Activated CD8-positive, alpha-beta memory T cell treated with anti-CD3 and anti-CD28 coated beads, Interleukin-2, amount 50 U/mL, for 4 hours (primary cell): Measurements from ENCODE around the gene RSU1.

ENCODE experiments used
- DNase-seq: peaks from one replicate; pipeline ENCODE4 v3.0.0-alpha.2; 2020

Gene RSU1

DNA sequence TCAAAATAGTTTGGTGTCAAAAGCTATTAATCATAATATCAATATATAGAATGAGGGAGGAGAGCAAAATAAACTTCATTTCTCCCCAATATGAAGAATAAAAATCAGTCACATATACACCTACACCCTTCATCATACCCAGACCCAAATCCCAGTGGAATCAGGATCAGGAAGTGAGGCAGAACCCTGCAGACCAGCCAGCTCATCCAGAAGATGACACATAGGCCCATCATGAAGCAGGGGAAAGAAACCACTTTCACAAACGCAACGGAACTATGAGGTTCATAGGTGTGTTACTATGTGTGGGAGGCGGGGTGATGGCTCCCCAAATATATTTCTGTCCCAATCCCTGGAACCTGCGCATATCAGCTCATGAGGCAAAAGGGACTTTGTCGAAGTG lies 89.0 kb downstream of the RSU1 start:
- no peak for DNase-seq

DNA sequence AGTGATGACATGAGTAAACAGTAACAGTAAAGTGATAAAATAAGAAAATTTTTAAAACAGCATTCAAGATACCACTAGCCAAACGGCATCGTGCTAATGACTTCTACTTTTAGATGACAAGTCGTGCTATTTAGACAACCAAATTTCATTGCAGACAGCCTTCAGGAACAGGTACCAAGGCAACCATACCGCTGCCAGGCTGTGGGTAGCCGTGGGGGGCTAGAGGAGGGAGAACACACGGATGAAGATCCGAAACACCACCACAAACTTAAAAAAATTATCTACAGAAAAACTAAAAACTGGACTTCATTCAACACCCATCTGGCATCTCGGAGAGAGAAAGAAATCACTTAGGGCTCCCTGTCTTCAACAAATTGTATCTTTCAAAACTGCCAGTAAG lies 89.6 kb downstream of the RSU1 start:
- DNase-seq = no peak

- no peak for DNase-seq
These were observed 92.7 kb downstream of the RSU1 start for GRCh38 chr10:16724509-16724908.

DNA sequence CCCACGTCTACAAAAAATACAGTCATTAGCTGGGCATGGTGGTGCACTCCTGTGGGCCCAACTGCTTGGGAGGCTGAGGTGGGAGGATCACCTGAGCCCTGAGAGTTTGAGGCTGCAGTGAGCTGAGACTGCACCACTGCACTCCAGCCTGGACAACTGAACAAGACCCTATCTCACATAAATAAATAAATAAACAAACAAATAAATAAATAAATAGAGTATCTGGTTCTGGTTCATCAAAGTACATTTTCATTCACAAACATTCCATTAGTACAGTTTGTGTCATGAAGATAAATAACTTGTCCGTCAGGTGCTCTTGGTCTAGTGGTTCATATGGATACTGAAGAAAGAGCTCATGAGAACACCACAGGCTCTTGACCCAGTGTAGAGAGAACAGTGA lies 96.4 kb downstream of the RSU1 start:
- no peak for DNase-seq

DNA sequence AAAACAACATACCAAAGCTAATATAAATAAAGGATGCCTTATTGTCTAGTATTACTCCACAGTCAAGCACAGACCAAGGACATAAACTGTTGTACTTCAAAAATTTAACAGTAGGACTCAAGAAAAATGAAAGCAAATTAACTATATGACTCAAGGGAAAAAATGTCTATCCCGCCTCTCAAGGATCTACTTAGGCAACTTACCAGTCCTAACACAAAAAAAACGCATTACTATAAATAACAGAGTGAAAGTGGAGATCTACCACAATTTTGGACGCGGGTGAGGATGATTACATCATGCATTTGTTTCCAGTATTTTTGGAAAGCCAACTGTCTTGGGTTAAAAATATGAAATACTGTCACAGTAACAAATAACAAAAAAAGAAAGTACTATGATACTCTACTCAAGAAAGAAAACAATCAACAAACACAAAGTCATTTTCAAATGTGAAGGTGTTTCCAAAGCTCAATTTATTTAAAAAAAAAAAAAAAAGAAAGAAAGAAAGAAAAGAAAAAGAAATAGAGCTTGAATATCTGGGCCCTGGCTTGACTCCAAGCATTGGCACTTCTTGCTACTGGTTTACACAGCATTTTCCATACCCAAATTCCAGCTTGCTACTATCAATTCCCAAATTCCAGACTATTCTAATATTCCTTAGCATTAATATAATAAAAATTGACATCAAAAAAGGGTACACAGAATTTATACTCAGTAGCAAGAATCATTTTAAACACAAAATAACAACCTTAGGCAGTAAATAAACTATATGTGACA lies 99.4 kb downstream of the RSU1 start:
- no peak for DNase-seq

GRCh38 chr10:16716051-16716450 lies 101.2 kb downstream of the RSU1 start:
- DNase-seq = no peak

- no peak for DNase-seq
These were observed 103.9 kb downstream of the RSU1 start for GRCh38 chr10:16713290-16713689.

- DNase-seq = no peak
These were observed 104.3 kb downstream of the RSU1 start for GRCh38 chr10:16712883-16713282.

DNA sequence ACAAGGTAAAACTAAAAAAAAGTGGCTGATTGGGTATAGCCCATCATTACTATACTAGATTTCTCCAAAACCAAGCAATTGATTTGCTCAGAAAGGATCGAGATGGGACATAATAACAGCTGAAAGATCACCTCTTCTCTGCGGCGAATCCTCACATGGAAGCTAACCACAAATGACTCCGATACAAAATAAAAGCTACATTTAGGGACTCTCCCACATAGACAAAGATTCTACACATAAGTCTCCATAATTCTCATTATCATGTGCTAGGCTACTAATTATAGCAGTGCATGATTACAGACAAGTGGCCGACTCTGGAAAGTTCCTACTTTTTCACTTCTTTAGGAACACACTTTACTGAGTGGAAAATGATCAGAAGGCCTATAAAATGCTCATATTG lies 116.9 kb downstream of the RSU1 start:
- no peak for DNase-seq

- DNase-seq = no peak
These were observed 117.7 kb downstream of the RSU1 start for GRCh38 chr10:16699435-16700057.

GRCh38 chr10:16698461-16698860 lies 118.8 kb downstream of the RSU1 start:
- no peak for DNase-seq

DNA sequence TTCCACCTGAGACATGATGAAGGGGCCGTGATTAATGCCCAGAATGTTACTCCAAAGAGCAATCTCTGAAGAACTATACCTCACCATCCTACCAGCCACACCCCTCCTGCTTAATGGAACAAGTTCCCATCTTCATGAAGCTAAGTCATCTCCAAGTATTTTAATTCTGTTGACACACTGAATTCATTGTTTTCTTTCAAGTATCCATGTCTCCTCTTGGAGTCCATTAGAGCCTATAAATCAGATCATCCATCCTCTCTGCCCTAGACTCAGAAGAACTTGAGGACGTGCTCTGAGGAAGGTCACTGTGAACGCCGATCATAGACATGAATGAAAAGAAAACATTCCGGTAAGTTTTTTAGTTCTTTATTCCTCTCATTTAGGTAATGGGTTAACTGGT lies 126.8 kb downstream of the RSU1 start:
- no peak for DNase-seq

GRCh38 chr10:16689696-16690095 lies 127.5 kb downstream of the RSU1 start:
- no peak for DNase-seq

GRCh38 chr10:16689227-16689626 lies 128.0 kb downstream of the RSU1 start:
- DNase-seq = no peak

DNA sequence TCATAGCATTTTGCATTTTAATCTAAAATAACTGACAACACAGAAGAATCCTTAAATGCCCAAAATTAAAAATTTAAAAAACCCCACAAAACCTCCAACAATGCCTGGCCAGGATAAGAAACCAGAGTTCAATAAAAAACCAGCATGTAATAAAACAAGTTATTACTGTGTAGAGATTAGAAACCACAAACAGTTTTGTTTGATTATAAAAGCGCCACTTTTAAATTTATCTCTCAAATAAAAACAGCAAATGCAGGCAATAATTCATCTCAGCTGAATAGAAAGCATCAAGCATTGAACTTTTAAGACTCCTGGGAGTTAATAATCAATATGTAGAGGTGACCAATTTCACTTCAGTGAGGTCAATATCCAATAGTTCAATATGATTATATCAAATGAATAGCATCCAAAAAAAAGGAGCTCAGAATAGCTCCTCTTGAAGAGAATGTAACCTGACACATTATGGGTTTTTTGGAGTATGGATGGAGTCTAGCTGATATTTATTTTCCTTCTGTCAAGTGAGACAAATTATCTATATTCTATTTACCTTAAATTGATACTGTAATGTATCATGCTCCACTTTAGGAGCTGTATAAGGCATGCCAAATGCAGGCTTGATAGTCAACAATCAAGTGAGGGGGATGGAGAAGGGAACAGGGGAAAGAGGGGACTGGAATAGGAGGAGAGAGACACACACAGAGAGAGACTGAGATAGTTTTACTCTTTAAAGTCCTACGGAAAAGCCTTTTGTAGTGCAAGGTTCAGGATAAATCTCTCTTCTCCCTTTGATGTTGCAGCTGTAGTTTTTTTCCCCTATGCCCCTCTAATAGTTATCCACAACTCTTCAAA lies 130.9 kb downstream of the RSU1 start:
- no peak for DNase-seq

DNA sequence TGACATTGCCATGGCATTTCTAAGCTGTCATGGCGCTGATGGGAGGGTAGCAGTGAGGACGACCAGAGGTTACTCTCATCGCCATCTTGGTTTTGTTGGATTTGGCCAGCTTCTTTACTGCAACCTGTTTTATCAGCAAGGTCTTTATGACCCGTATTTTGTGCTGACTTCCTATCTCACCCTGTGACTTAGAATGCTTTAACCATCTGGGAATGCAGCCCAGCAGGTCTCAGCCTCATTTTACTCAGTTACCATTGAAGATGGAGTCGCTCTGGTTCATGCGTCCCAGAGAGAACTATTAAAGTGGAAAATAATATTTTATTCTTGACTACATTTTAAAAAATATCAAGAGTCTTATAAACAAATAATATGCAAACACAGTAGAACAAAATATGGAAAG lies 131.7 kb downstream of the RSU1 start:
- no peak for DNase-seq

DNA sequence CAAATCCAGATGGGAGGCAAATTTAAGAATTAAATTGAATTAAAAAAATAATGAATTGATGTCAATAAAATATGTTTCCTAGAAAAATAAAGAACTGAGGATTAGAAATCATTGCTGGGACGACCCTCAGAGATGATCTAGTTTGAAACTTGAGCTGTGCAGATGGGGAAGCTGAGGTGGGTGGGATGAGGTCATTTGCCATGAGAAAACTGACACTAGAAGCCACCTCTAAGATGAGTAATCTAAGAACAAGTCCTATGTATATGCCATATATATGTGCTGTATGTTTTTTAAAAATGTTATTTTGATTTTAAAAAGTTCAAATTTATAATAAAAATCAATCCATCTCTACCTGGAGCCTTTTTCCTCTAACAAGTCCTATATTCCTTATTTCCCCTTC lies 135.7 kb downstream of the RSU1 start:
- DNase-seq = no peak

- DNase-seq = no peak
These were observed 137.7 kb downstream of the RSU1 start for GRCh38 chr10:16679511-16679910.

DNA sequence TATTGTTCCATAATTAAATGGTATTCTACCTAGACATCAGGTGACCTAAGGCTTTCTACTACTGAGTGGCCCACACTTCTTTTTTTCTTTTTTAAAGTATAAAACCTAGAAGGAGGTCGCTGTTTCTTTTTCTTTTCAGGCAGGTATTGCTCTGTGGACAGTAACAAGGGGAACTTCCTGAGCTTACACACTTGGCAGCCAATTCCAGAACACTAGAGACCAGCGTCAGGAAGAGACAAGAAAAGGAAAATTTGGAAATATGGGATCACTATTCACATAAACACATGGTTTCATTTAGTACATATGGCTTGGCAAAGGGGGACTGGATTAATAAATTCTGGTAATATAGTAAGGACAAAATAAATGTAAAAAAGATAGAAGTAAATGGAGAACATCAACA lies 141.9 kb downstream of the RSU1 start:
- DNase-seq = no peak

- DNase-seq = no peak
These were observed 143.0 kb downstream of the RSU1 start for GRCh38 chr10:16674147-16674703.

- no peak for DNase-seq
These were observed 143.8 kb downstream of the RSU1 start for GRCh38 chr10:16673443-16673842.

- DNase-seq = no peak
These were observed 153.8 kb downstream of the RSU1 start for GRCh38 chr10:16663444-16663843.

DNA sequence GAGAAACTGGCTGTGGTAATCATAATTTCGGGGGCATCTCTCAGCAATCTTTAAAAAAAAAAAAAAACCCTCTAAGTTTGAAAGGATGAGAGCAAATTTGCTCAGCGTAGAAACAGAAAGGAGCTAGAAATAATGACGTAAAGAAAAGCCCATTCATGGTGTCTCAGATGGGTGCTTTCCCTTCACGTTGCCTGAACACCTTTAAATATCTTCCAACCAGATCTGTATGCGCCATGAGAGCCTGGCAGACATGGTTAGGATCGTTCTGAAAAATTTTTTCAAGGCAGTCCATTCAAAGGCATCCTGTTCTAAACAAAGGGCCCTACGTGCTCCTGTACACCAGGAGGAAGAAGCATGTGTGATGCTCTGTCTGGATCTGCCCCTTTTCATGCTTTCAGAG lies 154.3 kb downstream of the RSU1 start:
- no peak for DNase-seq

GRCh38 chr10:16656895-16657294 lies 160.3 kb downstream of the RSU1 start:
- no peak for DNase-seq
